GM20431 (cell line): Measurements from ENCODE around the gene RAB26.
"Not testable (repeated sequence)": the region's sequence is repeated elsewhere in the genome, so short reads cannot be mapped to it uniquely, and the experiment has no call there.

Experiments used
- in situ Hi-C: fragments of 300-500 bp; cut with MseI, MboI; formaldehyde crosslinking; loops from one replicate; pipeline ENCODE4 v1.15.0; 2020; ENCODE audit warnings: low sequenced_read_pairs; ENCODE audit not compliant: unreplicated experiment

RAB26 gene

GRCh38 chr16:2191446-2191706, 43.0 kb downstream of the RAB26 start:
- in situ Hi-C loops: no loop called here

- in situ Hi-C loops: no loop called here
Observed at GRCh38 chr16:2194166-2194834, 45.9 kb downstream of the RAB26 start.

DNA sequence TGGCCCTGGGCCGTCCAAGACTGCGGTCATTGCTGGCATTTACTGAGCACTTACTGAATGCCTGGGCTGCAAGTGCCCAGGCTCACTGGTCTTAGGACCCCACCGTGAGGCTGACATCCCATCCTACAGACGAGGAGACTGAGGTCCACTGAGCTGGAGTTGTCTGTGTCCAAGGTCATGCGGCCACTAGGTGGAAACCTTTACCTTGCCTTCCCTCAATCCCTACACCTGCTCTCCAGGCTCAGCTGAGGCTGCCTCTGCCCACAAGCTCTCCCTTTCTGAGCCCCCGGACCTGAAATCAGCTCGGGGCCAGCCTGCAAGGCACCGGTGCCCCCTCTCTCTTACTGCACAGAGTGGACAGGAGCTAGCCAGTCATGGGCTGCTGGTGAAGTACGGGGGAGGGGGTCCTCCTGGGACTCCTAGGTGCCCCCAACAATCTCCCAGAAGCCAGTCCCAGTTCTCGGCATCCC, 46.5 kb downstream of the RAB26 start:
- in situ Hi-C loops: no loop called here

GRCh38 chr16:2195322-2196161, 47.1 kb downstream of the RAB26 start:
- in situ Hi-C loops: no loop called here

- in situ Hi-C loops: no loop called here
Observed at GRCh38 chr16:2196162-2196980, 47.9 kb downstream of the RAB26 start, which contains the start of gene CASKIN1. TSS of gene CASKIN1 (minus strand) at chr16:2196605. CDS start at chr16:2196432, 173 bp downstream.

DNA sequence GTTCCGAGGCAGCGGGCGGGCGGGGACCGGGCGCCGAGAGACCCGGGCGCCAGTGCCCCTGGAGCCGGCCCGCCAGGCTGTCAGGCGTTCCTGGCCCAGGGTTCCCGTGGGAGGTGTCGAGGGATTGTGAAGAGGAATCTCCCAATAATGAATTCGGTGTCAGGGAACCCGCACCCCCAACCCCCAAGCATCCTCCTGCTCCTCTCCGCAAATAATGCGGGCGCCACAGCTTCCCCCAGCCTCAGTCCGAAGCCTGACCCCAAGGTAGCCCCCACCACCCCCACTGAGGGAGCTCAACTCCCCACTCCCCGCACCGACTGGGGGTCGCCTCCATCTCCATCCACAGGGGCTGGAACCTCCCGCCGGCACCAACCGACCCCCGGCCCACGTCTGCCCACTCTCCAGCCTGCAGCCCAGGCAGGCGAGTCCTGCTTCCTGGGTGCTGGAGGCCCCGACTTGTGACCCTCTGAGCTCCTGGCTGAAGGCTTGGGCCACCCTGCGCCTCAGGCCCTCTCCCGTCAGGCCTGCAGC, 48.6 kb downstream of the RAB26 start:
- in situ Hi-C loops: no loop called here

DNA sequence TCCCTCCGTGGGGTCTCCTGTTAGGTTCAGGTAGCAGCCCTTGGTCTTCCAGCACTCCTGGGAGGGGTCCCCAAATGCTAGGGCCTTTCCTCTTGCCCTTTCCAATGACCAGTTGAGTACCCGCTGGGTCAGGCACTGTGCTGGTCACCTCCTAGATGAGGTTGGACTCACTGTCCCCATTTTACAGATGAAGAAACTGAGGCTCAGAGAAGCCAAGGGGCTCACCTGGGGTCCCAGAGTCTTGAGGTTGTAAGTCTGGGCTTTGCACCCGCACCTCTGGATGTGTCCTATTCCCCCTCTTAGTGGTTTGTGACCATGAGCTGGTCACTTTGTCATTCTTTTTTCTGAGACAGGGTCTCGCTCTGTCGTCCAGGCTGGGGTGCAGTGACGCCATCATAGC, 49.3 kb downstream of the RAB26 start:
- in situ Hi-C loops: no loop called here

- in situ Hi-C loops: no loop called here
Observed at GRCh38 chr16:2198283-2198682, 49.9 kb downstream of the RAB26 start.

DNA sequence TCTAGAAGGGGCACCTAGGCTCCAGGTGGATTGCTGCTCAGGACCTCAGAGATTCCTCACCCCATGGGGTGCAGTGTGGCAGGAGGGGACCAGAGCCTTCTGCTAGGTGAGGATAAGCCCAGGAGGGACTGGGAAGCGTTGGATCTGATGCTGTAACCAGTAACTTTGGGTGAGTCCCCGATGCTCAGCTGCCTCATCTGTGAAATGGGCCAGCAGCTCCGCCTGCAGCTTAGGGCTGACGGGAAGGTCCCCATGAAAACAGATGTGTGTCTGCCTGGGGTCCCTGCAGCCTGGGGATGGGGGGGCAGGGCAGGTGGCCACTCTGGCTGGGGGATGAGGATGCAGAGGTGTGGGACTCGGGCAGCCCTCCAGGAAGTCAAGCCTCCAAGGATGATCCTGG, 50.7 kb downstream of the RAB26 start:
- in situ Hi-C loops: no loop called here

DNA sequence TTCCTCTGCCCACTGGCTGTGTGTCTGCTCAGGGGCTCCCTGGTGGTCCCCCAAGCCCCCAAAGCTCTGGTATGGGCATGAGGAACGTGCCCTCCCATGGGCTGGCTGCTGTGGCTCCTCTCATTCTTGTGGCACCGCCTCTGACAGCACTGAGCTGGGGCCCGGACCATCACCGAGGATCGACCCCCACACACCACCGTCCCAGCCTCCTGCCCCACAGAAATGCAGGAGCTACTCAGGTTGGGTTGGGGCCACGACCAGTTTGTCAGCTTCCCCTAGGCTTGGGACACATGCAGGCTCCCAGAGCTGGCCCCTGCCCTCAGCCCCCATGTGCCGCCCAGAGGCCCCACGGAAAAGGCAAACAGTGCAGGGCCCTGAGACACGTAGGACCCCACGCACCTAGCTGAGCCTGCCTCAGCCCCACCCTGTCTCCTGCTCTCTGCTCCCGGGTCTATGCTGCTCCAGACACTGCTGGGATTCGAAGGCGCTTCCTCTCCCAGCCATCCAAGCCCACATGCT, 51.3 kb downstream of the RAB26 start:
- in situ Hi-C loops: no loop called here

DNA sequence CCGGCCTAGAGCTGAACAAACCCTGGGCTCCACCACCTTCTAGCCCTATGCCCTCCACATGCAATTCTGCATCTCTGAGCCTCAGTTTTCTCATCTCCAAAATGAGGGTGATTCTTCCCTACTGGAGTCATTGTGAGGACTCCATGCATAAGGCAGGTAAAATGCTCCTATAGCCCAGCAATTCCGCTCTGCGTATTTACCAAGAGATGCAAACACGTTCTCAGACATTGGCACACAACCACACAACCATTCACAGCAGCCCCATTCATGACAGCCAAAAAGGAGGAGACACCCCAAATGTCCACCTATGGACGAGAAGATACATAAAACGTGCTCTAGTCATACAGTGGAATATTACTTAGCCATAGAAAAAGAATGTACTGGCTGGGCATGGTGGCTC, 51.9 kb downstream of the RAB26 start:
- in situ Hi-C loops: no loop called here

DNA sequence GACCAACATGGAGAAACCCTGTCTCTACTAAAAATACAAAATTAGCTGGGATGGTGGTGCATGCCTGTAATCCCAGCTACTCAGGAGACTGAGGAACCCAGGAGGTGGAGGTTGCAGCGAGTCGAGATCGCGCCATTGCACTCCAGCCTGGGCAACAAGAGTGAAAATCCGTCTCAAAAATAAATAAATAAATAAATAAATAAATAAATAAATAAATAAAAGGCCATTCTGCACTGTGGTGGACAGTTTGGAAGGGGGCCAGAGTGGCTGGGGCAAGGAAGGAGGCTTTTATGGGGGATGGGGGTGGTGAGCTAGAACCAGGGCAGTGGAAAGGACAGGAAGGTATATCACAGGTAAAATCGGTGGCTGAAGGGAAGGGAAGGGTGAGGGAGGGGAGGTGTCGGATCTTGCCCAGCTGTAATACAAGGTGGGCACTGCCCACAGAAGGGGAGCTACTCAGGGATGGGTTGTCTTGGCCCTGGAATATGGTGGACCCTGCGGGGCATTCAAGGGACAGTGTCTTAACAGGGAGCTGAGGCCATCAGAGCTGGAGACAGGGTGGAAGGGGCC, 54.8 kb downstream of the RAB26 start:
- in situ Hi-C loops: not testable (repeated sequence)
